NCI-H82 treated with DMSO at 0.1 percent for 48 hours (cell line): ENCODE measurements around the gene SPNS2.

ENCODE experiments used
- DNase-seq: peaks from one replicate; lab custom pipeline; 2025; ENCODE audit not compliant: unreplicated experiment; lab: John Stamatoyannopoulos, UW

SPNS2 gene

GRCh38 chr17:4548721-4549531, 50.2 kb downstream of the SPNS2 start:
- no peak for DNase-seq

GRCh38 chr17:4549781-4550533, 51.3 kb downstream of the SPNS2 start:
- no peak for DNase-seq

DNA sequence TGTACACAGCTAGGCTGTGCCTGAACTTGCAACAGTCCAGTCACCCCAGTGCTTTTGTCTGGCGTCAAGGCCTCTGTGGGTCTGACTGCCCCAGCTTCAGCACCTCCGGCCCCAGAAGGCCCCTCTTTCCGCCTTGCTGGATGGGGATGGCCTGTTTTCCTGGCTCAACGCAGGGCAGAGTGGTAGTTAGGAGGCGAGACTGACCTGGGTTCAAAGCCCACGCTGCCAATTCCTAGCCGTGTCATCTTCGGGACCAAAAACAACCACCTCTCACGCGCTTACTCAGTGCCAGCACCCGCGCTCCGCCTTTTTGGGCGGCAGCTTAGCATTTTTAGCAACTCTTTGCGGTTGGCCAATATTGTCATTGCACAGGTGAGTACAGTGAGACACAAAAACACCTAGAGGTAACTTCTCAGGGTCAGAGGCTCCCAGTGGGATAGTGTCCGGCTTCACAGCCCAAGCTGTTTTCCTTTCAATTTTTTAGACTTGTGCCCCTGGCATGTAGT, 51.9 kb downstream of the SPNS2 start:
- no peak for DNase-seq

GRCh38 chr17:4551141-4551540, 52.5 kb downstream of the SPNS2 start:
- DNase-seq = no peak

GRCh38 chr17:4551796-4552525, 53.3 kb downstream of the SPNS2 start:
- no peak for DNase-seq

GRCh38 chr17:4553669-4554068, 55.0 kb downstream of the SPNS2 start:
- no peak for DNase-seq

DNA sequence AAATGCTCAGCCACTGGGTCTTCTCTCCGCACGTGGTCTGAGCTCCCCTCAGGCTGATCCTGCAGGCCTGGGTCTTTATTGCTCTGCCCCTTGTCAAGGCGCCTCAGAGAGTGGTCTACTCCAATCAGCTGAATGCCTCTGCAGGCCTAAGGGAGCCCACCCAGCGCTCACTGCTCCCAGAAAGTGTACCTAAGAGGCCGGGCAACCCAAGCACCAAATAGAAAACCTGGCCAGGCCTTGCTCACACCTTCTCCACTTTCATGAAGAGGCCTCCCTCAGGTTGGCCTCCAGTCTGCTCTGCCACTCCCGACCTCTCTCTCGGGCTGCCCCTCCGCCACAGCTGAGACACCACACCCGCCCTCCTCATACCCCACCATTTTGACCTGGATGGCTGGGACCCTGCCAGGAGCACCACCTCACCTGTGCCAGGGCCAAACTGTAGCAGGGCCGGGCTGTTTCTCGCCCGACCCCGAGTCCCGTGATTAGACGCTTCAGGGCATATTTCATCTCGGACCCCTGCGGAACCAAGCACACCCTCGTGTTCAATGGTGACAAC, 55.8 kb downstream of the SPNS2 start:
- DNase-seq = no peak

- peak; percentile 92 for DNase-seq
Observed at GRCh38 chr17:4554997-4555799, 56.5 kb downstream of the SPNS2 start, which contains the start of gene MYBBP1A. Gene MYBBP1A, minus strand, starts transcription at chr17:4555384. Its CDS starts 60 bp downstream, at chr17:4555324.

GRCh38 chr17:4555873-4556759, 57.4 kb downstream of the SPNS2 start:
- DNase-seq = peak; percentile 58

DNA sequence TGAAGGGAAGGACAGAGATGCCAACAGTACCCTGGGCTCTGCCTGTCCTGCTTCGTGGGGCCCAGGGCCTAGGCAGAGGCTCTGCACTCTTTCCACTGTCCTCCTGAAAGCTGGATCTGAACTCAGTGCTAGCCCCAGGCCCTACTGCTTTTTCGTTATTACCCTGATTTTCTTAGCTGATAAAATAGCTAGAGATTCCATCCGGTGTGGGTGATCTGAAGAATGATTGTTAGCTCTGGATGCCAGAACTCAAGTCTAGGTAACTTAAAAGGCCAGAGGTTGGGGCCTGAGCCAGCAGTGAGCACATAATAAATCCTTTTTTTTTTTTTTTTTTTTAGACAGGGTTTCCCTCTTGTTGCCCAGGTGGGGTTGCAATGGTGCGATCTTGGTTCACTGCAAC, 58.3 kb downstream of the SPNS2 start:
- no peak for DNase-seq

DNA sequence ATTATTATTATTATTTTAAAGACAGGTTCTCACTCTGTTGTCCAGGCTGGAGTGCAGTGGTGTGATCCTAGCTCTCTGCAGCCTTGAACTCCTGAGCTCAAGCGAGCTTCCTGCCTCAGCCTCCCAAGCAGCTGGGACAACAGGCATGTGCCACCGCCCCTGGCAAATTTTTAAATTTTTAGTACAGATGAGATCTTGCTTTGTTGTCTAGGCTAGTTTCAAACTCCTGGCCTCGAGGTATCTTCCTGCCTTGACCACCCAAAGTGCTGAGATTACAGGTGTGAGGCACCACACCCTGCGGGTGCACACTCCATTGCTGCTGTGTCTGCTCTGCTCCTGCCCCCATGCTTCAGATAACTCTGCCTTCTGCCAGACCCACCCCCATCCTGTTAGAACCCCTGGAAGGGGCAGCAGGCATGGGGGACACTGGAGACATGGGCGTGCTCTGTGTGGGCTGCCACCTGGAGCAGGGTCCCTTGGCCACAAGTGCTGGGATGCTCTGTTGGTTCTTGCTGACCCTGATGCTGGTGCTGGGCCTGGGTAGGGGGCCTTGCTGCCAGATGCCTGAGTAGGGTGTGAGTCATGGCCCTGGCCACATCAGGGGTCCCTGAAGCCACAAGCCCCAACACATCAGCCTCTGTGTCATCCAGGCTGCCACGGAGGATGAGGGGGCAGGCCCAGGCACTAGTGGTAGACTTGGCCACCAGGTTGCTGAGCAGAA, 59.1 kb downstream of the SPNS2 start:
- DNase-seq = no peak

DNA sequence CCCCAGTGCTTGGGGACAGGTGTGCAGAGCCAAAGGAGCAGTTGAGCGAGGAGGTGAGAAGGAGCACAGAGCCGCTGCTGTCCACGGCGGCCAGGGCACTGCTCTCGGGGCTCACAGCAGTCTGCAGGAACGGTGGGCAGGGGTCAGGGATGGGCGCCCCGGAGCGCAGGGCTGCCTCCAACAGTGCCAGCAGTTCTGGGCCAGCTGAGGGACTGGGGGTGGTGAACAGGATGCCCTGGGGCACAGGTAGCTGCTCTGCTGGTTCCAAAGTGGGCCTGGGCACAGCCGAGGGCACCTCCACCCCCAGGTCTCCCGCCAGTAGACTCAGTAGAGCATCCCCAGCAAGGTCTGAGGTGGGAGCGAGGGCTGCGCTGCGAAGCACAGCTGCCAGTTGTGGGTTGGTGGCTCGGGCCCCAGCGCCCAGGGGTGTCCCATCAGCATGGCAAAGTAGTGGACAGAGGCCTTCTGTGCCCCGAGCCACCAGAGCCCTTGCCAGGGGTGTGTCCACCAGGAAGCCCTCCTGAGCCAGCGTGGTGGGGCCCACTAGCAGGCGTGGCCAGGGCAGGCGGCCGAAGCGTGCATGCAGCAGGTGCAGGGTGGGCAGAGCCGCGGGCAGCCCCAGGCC, 59.8 kb downstream of the SPNS2 start:
- DNase-seq = no peak

GRCh38 chr17:4559139-4559791, 60.6 kb downstream of the SPNS2 start:
- no peak for DNase-seq

DNA sequence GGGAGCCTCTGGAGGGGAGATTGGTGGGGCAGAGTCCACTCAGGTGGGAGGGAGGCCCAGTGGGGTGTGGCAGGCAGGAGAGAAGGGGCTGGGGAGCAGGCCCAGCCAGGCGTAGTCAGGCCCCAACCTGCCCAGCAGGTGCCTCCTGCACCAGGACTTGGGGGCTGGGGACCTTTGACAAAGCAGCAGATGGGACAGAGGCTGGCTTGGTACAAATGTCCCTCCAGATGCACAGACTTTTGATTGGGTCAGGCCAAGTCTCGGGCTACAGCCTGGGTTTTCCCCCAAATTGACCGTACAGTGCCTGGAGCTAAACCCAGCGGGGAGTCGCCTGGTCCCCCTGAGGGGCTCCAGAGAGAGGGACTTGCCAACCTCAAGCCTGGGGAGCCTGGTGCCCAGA, 61.3 kb downstream of the SPNS2 start:
- no peak for DNase-seq

GRCh38 chr17:4560421-4560820, 61.7 kb downstream of the SPNS2 start, which contains the start of gene GGT6:
Gene GGT6, minus strand, starts transcription at chr17:4560577. Its CDS starts 56 bp downstream, at chr17:4560521.
- no peak for DNase-seq

DNA sequence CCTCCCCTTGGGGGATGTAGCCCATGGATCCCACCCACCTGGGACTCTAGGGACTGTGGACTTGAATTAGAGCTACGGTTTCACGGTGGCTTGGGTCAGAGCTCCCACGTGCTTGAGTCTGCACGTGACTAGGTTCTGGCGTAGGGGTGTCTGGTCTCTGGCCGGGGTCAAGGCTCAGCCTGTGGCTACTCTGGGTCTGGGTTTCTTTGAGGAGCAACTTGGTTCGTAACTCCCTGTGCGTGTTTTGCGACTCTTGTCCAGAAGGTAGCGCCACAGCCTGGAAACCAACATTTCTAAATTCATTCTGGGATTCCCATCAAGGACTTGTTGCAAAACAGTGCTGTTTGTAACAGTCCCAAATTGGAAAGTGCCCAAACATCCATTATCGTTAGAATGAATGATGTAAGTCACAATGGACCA, 62.2 kb downstream of the SPNS2 start:
- no peak for DNase-seq
